Measurements from ENCODE around the gene MNX1. TPM values are rescaled to one million over a fixed set of nuclear protein-coding genes. Genes with fewer than 3 reads are reported as not detected.

MNX1 gene
- total RNA-seq, 1 donor from 2014 or later = not detected

- Histone ChIP-seq H3K4me3 (ENCODE audit: insufficient read depth, low read depth, low read length) (no peak overlapping the region), H2AFZ (ENCODE audit: low read depth, low read length) (no peak overlapping the region), H3K4me2 (ENCODE audit: low read length) (no peak overlapping the region), H3K4me1 (ENCODE audit: insufficient read depth, low read length) (peaks cover 7% of the 10 kb centered on the region), H3K36me3 (ENCODE audit: insufficient read depth, low read length) (peaks cover 55% of the 10 kb centered on the region), H3K79me2 (ENCODE audit: insufficient read depth, low read length) (peaks cover 82% of the 10 kb centered on the region), H3K9ac (ENCODE audit: low read length) (no peak overlapping the region), H3K27me3 (ENCODE audit: insufficient read depth, low read length) (no peaks in the 10 kb centered on the region), H3K27ac (ENCODE audit: low read depth, low read length) (no peak overlapping the region), H3K9me3 (ENCODE audit: insufficient read depth, low read depth, low read length) (no peaks in the 10 kb centered on the region), H4K20me1 (ENCODE audit: insufficient read depth, low read length) (peaks cover 75% of the 10 kb centered on the region)
- peaks cover 11% of the 10 kb centered on the region for H3K4me1 Mint-ChIP-seq (ENCODE audit: low read depth, unreplicated experiment)
- H3K27me3 Mint-ChIP-seq (ENCODE audit: low read depth, unreplicated experiment) = no peaks in the 10 kb centered on the region
- H3K4me3 Mint-ChIP-seq (ENCODE audit: unreplicated experiment) = no peak overlapping the region
- no peak for TF ChIP-seq EZH2 (IDR thresholded peaks at IDR 0.05; ENCODE audit: insufficient read depth, low read length)
- TF ChIP-seq, protein P1, sequence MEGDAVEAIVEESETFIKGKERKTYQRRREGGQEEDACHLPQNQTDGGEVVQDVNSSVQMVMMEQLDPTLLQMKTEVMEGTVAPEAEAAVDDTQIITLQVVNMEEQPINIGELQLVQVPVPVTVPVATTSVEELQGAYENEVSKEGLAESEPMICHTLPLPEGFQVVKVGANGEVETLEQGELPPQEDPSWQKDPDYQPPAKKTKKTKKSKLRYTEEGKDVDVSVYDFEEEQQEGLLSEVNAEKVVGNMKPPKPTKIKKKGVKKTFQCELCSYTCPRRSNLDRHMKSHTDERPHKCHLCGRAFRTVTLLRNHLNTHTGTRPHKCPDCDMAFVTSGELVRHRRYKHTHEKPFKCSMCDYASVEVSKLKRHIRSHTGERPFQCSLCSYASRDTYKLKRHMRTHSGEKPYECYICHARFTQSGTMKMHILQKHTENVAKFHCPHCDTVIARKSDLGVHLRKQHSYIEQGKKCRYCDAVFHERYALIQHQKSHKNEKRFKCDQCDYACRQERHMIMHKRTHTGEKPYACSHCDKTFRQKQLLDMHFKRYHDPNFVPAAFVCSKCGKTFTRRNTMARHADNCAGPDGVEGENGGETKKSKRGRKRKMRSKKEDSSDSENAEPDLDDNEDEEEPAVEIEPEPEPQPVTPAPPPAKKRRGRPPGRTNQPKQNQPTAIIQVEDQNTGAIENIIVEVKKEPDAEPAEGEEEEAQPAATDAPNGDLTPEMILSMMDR (IDR thresholded peaks at IDR 0.05; ENCODE audit: insufficient read depth, low read depth, low read length) = no peak
- H3K27ac Mint-ChIP-seq (ENCODE audit: unreplicated experiment) = peak overlapping the region; percentile 14
- no peak for FAIRE-seq
- H3K36me3 Mint-ChIP-seq (ENCODE audit: low read depth, unreplicated experiment) = peaks cover 16% of the 10 kb centered on the region
- no peaks in the 10 kb centered on the region for H3K9me3 Mint-ChIP-seq (ENCODE audit: unreplicated experiment)
- no peak for DNase-seq (ENCODE audit: low read depth)
Observed at GRCh38 chr7:156954941-156955340, 55.5 kb downstream of the MNX1 start.

Other genes with a start within 250 kb of the MNX1 start
- gene LMBR1, start 117.5 kb downstream of the MNX1 start, total RNA-seq = 49.2 and 49.7 TPM in 2 replicates
- 19.2 and 19.7 TPM in 2 replicates for gene NOM1, start 61.0 kb downstream of the MNX1 start, total RNA-seq
- 73.7 and 76.9 TPM in 2 replicates for gene UBE3C, start 128.3 kb upstream of the MNX1 start, total RNA-seq

All from astrocyte (in vitro differentiated cells and primary cell).